Sigmoid colon (tissue), 7 donors: ENCODE results near the gene HECW1. TPM values are rescaled to one million over a fixed set of nuclear protein-coding genes. Genes with fewer than 3 reads are reported as not detected.

Experiments
- DNase-seq: peaks from one replicate; pipeline ENCODE4 v3.0.0-alpha.2; 2019
- H3K27ac ChIP-seq, 4 donors: fragments of 200-600 bp; sonication (generic); one replicate each; pipeline ENCODE4 v1.5.1; 2016 to 2019; ENCODE audit warnings: mild to moderate bottlenecking in 1 of 4
- H3K27me3 ChIP-seq, 3 donors: fragments of 200-600 bp; sonication (generic); one replicate each; pipeline ENCODE4 v1.5.1; 2019; ENCODE audit warnings: mild to moderate bottlenecking in 1 of 3
- H3K36me3 ChIP-seq, 4 donors: fragments of 200-600 bp; sonication (generic); one replicate each; pipeline ENCODE4 v1.5.1; 2016 to 2019
- H3K4me1 ChIP-seq, 4 donors: fragments of 200-600 bp; sonication (generic); one replicate each; pipeline ENCODE4 v1.5.1; 2017 to 2019
- H3K4me3 ChIP-seq, 4 donors: fragments of 200-600 bp; sonication (generic); one replicate each; pipeline ENCODE4 v1.5.1; 2017 to 2019; ENCODE audit warnings: mild to moderate bottlenecking in 2 of 4, moderate library complexity in 1 of 4
- H3K9me3 ChIP-seq, 4 donors: fragments of 200-600 bp in 3 of 4; sonication (generic) in 3 of 4; one replicate each; pipeline versions ENCODE4 v1.5.1 to v1.6.1; 2013 to 2019
- EP300 ChIP-seq, 4 donors: sonication (generic); formaldehyde crosslinking; IDR thresholded peaks; one replicate each; pipeline ENCODE4 v1.6.1; 2017; ENCODE audit warnings: antibody characterized with exemption in 4 of 4
- POLR2A ChIP-seq, 2 donors: fragments of 450-650 bp; IDR thresholded peaks; one replicate each; pipeline ENCODE4 v1.6.1; 2016; ENCODE audit warnings: antibody characterized with exemption in 2 of 2, mild to moderate bottlenecking in 2 of 2, moderate library complexity in 2 of 2
- POLR2AphosphoS5 ChIP-seq, 4 donors: sonication (generic); formaldehyde crosslinking; IDR thresholded peaks; one replicate each; pipeline ENCODE4 v1.6.1; 2017; ENCODE audit warnings: antibody characterized with exemption in 4 of 4
- WGBS, 2 donors: extraction: QIAGEN DNeasy Blood & Tissue Kit; methylation state at CpG; one replicate each; pipeline ENCODE4 v1.1.7; 2013; 5-methylcytosine and 5-hydroxymethylcytosine counted together
- intact Hi-C: fragments of 100-400 bp; cut with DNase I; formaldehyde crosslinking; loops from one replicate; pipeline ENCODE4 v1.15.1; 2023
- polyA plus RNA-seq, 3 donors: library from polyadenylated mRNA; stranded (reverse); fragments of 200-250 nt; gene quantifications; one replicate each; pipeline ENCODE4 v1.2.3, GENCODE V29; 2013
- total RNA-seq, 4 donors: library from RNA; depleted of rRNA; stranded (reverse); fragments of >200 nt; gene quantifications; one replicate each; pipeline ENCODE4 v1.1.0, GENCODE V29; 2016
- TF ChIP-seq, protein P1 (sequence below), 4 experiments: fragments of 450-650 bp in 3 of 4; fragments of 200-600 bp in 1 of 4; IDR thresholded peaks; one replicate each; pipeline ENCODE4 v1.5.1; 2016 to 2019; ENCODE audit warnings: antibody characterized with exemption in 4 of 4, mild to moderate bottlenecking in 3 of 4, moderate library complexity in 2 of 4
- donor health status: healthy with polysubstance abuse.
- donor health status: Bipolar disorder and iron deficiency.
- donor health status: healthy.

The HECW1 gene
- total and polyA plus RNA-seq, 7 donors = 0.33 to 7.8 (median 1.2) TPM

DNA sequence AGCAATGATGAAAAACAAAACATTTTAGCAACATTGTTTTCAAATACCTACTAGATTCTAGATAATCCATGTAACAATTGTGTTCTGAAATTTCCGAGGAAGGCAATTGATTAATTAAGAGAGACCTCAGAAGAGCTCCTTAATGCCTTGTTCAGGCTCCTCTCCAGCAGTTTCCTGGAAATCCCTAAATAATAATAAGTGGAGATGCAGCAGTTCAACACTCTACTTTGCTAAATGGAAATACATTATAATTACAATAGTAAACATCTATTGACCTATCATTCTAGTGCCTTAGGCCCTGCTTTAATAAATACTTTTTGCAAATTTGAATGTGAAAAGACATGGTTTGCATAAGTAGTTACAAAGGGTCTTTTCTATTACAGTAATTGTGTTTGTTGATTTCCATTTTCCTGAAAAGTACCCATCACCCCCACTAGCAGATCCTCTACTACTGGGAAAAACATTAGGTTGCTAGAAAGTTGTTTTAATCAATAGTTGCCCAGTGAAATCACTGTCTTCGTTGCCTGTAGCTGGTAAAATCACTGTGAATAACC is 283.8 kb downstream of the HECW1 start:
- Histone ChIP-seq H3K36me3 (no peaks in the 10 kb centered on the region), H3K4me3 (no peak overlapping the region), H3K27ac (no peak overlapping the region), H3K9me3 (no peaks in the 10 kb centered on the region), H3K27me3 (no peaks in the 10 kb centered on the region), H3K4me1 (peaks cover 0 to 14% (median 6%) of the 10 kb centered on the region in 4 donors)
- 58 to 60% methylated on average over 2 of the region's 2 CpGs for WGBS, 2 donors
- TF ChIP-seq, protein P1, sequence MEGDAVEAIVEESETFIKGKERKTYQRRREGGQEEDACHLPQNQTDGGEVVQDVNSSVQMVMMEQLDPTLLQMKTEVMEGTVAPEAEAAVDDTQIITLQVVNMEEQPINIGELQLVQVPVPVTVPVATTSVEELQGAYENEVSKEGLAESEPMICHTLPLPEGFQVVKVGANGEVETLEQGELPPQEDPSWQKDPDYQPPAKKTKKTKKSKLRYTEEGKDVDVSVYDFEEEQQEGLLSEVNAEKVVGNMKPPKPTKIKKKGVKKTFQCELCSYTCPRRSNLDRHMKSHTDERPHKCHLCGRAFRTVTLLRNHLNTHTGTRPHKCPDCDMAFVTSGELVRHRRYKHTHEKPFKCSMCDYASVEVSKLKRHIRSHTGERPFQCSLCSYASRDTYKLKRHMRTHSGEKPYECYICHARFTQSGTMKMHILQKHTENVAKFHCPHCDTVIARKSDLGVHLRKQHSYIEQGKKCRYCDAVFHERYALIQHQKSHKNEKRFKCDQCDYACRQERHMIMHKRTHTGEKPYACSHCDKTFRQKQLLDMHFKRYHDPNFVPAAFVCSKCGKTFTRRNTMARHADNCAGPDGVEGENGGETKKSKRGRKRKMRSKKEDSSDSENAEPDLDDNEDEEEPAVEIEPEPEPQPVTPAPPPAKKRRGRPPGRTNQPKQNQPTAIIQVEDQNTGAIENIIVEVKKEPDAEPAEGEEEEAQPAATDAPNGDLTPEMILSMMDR (IDR thresholded peaks at IDR 0.05) = no peak
- TF ChIP-seq EP300 (IDR thresholded peaks at IDR 0.05) (no peak), POLR2AphosphoS5 (IDR thresholded peaks at IDR 0.05) (no peak), POLR2A (IDR thresholded peaks at IDR 0.05) (no peak)
- intact Hi-C loops = no loop called here
- DNase-seq = no peak

- no peaks in the 10 kb centered on the region for H3K4me1 ChIP-seq
- TF ChIP-seq POLR2AphosphoS5 (IDR thresholded peaks at IDR 0.05) (no peak), POLR2A (IDR thresholded peaks at IDR 0.05) (no peak), EP300 (IDR thresholded peaks at IDR 0.05) (no peak)
- TF ChIP-seq, protein P1 (IDR thresholded peaks at IDR 0.05) = no peak
- H3K9me3 ChIP-seq = no peaks in the 10 kb centered on the region
- no peaks in the 10 kb centered on the region for H3K27me3 ChIP-seq
- no peak overlapping the region for H3K4me3 ChIP-seq
- no peak overlapping the region for H3K27ac ChIP-seq
- intact Hi-C loops = no loop called here
- no peaks in the 10 kb centered on the region for H3K36me3 ChIP-seq
- DNase-seq = no peak
These were observed 286.4 kb downstream of the HECW1 start for GRCh38 chr7:43398831-43399230.

- Histone ChIP-seq H3K36me3 (no peaks in the 10 kb centered on the region), H3K4me1 (no peaks in the 10 kb centered on the region), H3K4me3 (no peak overlapping the region), H3K27ac (no peak overlapping the region), H3K27me3 (no peaks in the 10 kb centered on the region), H3K9me3 (no peaks in the 10 kb centered on the region)
- TF ChIP-seq, protein P1 (IDR thresholded peaks at IDR 0.05) = no peak
- TF ChIP-seq EP300 (IDR thresholded peaks at IDR 0.05) (no peak), POLR2AphosphoS5 (IDR thresholded peaks at IDR 0.05) (no peak), POLR2A (IDR thresholded peaks at IDR 0.05) (no peak)
- 69 to 76% methylated on average over 2 of the region's 2 CpGs for WGBS, 2 donors
- intact Hi-C loops = no loop called here
- no peak for DNase-seq
These were observed 293.5 kb downstream of the HECW1 start for GRCh38 chr7:43405948-43406347.

DNA sequence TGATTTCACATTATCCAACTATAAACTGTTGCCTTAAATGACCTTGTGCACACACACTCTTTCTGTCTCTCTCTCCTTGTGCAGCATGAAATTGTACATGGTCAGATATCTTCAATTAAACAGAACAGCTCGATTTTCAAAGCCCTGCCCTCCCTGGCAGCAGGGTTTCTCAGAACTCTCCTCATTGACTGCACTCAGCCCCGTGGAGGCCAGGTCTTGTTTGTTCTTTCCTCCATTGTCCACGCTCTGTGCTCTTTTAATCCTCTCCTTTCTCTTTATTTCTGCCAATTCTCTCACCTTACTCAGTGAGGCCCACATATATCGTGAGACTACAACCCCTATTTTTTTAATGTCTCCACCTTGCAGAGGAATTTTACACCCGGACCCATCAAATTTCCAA is 294.5 kb downstream of the HECW1 start:
- TF ChIP-seq EP300 (IDR thresholded peaks at IDR 0.05) (no peak), POLR2AphosphoS5 (IDR thresholded peaks at IDR 0.05) (no peak), POLR2A (IDR thresholded peaks at IDR 0.05) (no peak)
- TF ChIP-seq, protein P1 (IDR thresholded peaks at IDR 0.05) = no peak
- no peaks in the 10 kb centered on the region for H3K4me1 ChIP-seq
- no peak for DNase-seq
- no peaks in the 10 kb centered on the region for H3K27me3 ChIP-seq
- no peaks in the 10 kb centered on the region for H3K9me3 ChIP-seq
- WGBS, 2 donors = 61 to 70% methylated on average over 5 of the region's 5 CpGs
- intact Hi-C loops = no loop called here
- no peak overlapping the region for H3K27ac ChIP-seq
- H3K4me3 ChIP-seq = no peak overlapping the region
- no peaks in the 10 kb centered on the region for H3K36me3 ChIP-seq

DNA sequence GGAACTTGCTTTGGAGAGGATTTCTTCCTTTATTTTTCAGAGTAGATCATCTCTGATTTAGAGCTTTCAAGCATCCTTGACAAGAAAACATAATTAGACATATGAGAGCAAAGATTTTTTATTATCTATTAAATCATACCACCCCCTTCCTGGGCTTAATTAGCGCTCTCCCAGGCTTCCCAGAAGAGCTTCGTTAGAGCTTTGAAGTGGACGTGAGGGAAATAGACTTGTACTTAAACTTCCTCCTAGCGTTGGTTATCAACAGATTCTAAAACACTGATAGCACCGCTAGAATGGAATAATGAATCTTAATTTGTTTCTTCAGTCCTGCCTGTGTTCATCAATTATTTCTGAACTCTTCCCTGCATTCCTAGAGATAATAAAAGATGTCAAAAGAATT is 296.5 kb downstream of the HECW1 start:
- H3K4me1 ChIP-seq = no peaks in the 10 kb centered on the region
- H3K27ac ChIP-seq = no peak overlapping the region
- TF ChIP-seq POLR2AphosphoS5 (IDR thresholded peaks at IDR 0.05) (no peak), POLR2A (IDR thresholded peaks at IDR 0.05) (no peak), EP300 (IDR thresholded peaks at IDR 0.05) (no peak)
- TF ChIP-seq, protein P1 (IDR thresholded peaks at IDR 0.05) = no peak
- H3K9me3 ChIP-seq = no peaks in the 10 kb centered on the region
- DNase-seq = no peak
- WGBS, 2 donors = 69 to 75% methylated on average over 5 of the region's 5 CpGs
- H3K27me3 ChIP-seq = no peaks in the 10 kb centered on the region
- intact Hi-C loops = no loop called here
- no peaks in the 10 kb centered on the region for H3K36me3 ChIP-seq
- no peak overlapping the region for H3K4me3 ChIP-seq
